Naive thymus-derived CD8-positive, alpha-beta T cell (primary cell): ENCODE results near the gene UQCC5. TPM values are rescaled to one million over a fixed set of nuclear protein-coding genes. Genes with fewer than 3 reads are reported as not detected.

ENCODE experiments used
- ATAC-seq, 2 donors: fragments of 150-1000 bp; cut with Tn5 transposase in 1 of 2; sonication (Bioruptor Pico), chemical (Tn5 transposase) in 1 of 2; 1 replicate in 1 of 2; 2 replicates in 1 of 2; pipeline ENCODE4 v1.10.0; 2021; ENCODE audit warnings: mild to moderate bottlenecking in 2 of 2, moderate library complexity in 2 of 2
- POLR2A ChIA-PET: fragments of 350-600 bp; sonication (Branson Sonifier 250); formaldehyde crosslinking; loops from one replicate; lab custom pipeline; 2021; ENCODE audit warnings: antibody characterized with exemption; lab: Charles Lee
- DNase-seq, 10 donors: peaks; one replicate each; pipeline versions ENCODE4 v3.0.0 to v3.0.0-alpha.2; 2020 to 2022
- H3K27ac Mint-ChIP-seq, 10 donors: one replicate each; pipeline ENCODE4 v1.8.0; 2020 to 2022; ENCODE audit warnings: mild to moderate bottlenecking in 10 of 10, mixed read lengths in 10 of 10, moderate library complexity in 4 of 10, inconsistent platforms in 1 of 10
- H3K27me3 Mint-ChIP-seq, 5 donors: one replicate each; pipeline ENCODE4 v1.8.0; 2021 to 2022; ENCODE audit warnings: mixed read lengths in 5 of 5
- H3K36me3 Mint-ChIP-seq, 3 donors: one replicate each; pipeline ENCODE4 v1.8.0; 2020 to 2022; ENCODE audit warnings: mixed read lengths in 3 of 3, mild to moderate bottlenecking in 2 of 3, inconsistent platforms in 1 of 3
- H3K4me1 Mint-ChIP-seq, 4 donors: one replicate each; pipeline ENCODE4 v1.8.0; 2021 to 2022; ENCODE audit warnings: mixed read lengths in 4 of 4
- H3K4me3 Mint-ChIP-seq, 10 donors: one replicate each; pipeline ENCODE4 v1.8.0; 2020 to 2022; ENCODE audit warnings: mild to moderate bottlenecking in 10 of 10, mixed read lengths in 10 of 10, moderate library complexity in 6 of 10, inconsistent platforms in 1 of 10
- H3K9me3 Mint-ChIP-seq, 9 donors: one replicate each; pipeline ENCODE4 v1.8.0; 2020 to 2022; ENCODE audit warnings: mixed read lengths in 9 of 9, mild to moderate bottlenecking in 3 of 9, inconsistent platforms in 1 of 9, moderate library complexity in 1 of 9
- polyA plus RNA-seq, 3 donors: library from polyadenylated mRNA; unstranded; fragments of 300-500 nt; fragmentation: Illumina TruSeq; gene quantifications; one replicate each; pipeline ENCODE4 v1.2.3, GENCODE V29; 2021
- total RNA-seq, 8 experiments: library from RNA in 2 of 8; stranded (reverse) in 2 of 8; gene quantifications; one replicate each; pipeline ENCODE4 v1.2.3 and lab custom pipeline; 2021 to 2026

Gene UQCC5
- total and polyA plus RNA-seq, 5 experiments from 2014 or later = 9.7 to 35.1 (median 29.1) TPM

DNA sequence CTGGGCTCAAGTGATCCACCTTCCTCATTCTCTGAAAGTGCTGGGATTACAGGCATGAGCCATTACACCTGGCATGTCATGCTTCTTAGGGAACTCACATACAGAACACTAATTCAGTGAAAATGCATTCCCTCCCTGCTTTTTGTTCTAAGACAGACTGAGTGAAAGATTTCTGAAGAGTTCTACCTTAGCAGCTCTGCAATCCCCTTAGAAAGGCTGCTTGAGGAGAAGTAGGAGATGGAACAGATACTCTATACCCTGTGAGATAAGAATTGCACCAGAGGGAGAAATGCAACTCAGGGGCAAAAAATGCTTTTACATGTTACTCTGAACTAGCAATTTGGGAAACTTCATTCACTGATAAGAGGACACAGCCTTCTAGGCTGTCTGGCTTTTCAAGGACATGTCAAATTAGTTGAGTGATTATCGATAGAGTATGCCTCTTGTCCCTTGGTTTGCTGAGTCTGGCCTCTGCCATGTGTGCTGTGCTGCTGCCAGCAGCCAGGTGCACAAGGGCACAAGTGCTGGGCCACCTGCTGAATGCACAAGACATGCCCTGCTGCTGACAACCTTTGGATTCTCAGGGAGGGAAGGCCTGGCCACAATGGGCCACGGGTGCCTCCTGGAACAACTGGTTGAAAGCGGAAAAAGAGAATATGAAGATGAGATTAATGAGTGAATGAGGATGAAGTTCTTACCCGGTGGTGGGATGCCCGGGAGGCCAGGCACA lies 17.8 kb downstream of the UQCC5 start:
- POLR2A ChIA-PET = interaction anchor here (0.7 kb wide), 1 partner anchor 493 kb away, joined by 4 read pairs; no protein-coding TSS in a partner anchor
- no peak for ATAC-seq
- Mint-ChIP-seq H3K27ac (peak overlapping the region in 5 of 10 donors; percentile 29 to 83 (median 72)), H3K4me1 (peaks cover 0 to 2% (median under 1%) of the 10 kb centered on the region in 4 donors), H3K27me3 (no peaks in the 10 kb centered on the region), H3K9me3 (no peaks in the 10 kb centered on the region), H3K4me3 (no peak overlapping the region), H3K36me3 (peaks cover 0 to 74% (median 8%) of the 10 kb centered on the region in 3 donors)
- no peak for DNase-seq

DNA sequence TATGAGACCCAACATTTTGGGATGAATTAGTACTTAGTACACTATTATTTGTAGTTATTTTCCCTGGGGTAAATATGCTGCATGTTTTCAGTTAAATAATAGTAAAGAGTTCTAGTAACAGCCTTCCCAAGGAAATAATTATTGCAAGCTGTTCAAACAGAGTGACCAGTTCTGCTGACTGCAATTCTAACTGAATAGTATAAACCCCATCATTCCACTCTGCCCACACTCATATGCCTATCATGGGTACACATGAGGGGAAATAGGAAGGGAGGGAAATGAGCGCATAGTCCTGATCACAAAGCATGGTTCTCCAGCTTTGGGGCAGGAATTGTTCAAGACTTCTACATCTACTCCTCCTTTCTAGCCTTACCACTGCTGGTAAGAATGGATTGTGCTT lies 18.7 kb downstream of the UQCC5 start:
- Mint-ChIP-seq H3K36me3 (peaks cover 0 to 75% (median 11%) of the 10 kb centered on the region in 3 donors), H3K9me3 (no peaks in the 10 kb centered on the region), H3K27me3 (no peaks in the 10 kb centered on the region), H3K4me1 (peaks cover 0 to 6% (median 3%) of the 10 kb centered on the region in 4 donors), H3K4me3 (no peak overlapping the region), H3K27ac (peak overlapping the region in 2 of 10 donors; percentile 36 to 57)
- POLR2A ChIA-PET = no interaction called here
- ATAC-seq (no peak), DNase-seq (no peak)

DNA sequence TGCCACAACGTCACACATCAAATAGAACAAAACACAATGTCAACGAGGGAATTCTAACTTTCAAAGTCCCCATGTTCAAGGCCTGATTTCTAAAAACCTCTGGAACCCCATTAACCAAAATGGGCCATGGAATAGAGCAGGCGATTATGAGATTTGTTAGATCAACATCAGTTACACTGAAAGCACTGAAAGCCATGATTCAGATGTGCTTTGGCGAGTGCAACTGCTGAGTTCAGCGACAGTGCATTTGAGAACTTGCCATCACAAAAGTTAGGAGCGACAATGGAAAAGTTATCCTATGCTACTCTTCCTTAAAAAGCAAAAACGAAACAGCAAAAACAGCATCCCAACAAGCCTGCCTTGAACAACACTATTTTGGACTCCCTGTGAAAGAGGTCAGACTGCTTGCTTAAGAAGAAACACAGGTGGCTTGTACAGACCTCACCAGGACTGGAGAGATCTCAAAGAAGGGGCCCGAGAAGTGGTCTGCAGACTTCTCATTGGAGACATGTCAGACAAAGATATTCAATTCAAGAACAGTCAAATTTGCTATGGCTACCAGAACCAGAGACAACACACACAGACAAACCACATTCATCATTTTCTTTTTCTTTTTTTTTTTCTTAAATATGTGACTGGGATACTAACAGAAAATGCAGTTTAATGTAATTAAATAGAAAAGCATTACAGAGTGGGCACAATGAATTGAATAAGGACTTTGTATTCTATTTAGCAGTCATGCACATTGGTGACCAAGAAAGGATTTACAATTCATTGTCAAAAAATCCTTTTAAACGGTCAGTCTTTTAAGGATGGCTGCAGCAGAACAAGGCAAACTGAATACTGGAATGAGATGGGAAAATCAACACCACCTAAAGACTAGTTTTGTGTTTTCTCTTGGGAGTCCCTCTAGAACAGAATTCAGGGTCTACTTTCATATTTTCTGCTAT lies 20.9 kb downstream of the UQCC5 start:
- Mint-ChIP-seq H3K4me1 (peaks cover 0 to 7% (median 3%) of the 10 kb centered on the region in 4 donors), H3K36me3 (peaks cover 0 to 79% (median 15%) of the 10 kb centered on the region in 3 donors), H3K4me3 (no peak overlapping the region), H3K9me3 (no peaks in the 10 kb centered on the region), H3K27ac (peak overlapping the region in 7 of 10 donors; percentile 16 to 65 (median 58)), H3K27me3 (no peaks in the 10 kb centered on the region)
- POLR2A ChIA-PET = no interaction called here
- no peak for DNase-seq
- ATAC-seq = no peak

DNA sequence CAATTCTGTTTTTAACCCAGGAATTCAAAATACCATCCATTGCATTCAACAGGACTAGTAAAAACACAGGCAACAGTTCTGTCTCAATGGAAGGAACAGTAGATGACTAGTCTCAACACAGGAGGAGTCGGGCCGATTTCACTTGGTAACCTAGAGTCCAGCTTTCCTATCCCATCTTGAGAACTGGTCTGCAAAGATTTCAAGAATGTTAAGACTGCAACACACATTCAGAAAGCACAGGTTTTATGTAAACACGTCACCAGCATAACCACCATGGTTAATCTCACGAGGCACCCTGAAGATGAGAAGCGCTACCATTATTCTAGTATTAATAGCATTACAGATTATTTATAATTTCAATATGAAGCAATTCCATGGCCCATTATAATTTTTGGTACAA lies 22.0 kb downstream of the UQCC5 start:
- no peak overlapping the region for H3K4me3 Mint-ChIP-seq
- peaks cover 0 to 80% (median 23%) of the 10 kb centered on the region in 3 donors for H3K36me3 Mint-ChIP-seq
- no peaks in the 10 kb centered on the region for H3K27me3 Mint-ChIP-seq
- DNase-seq = no peak
- H3K4me1 Mint-ChIP-seq = peaks cover 0 to 9% (median 3%) of the 10 kb centered on the region in 4 donors
- H3K27ac Mint-ChIP-seq = no peak overlapping the region
- ATAC-seq = no peak
- H3K9me3 Mint-ChIP-seq = no peaks in the 10 kb centered on the region
- POLR2A ChIA-PET = no interaction called here

DNA sequence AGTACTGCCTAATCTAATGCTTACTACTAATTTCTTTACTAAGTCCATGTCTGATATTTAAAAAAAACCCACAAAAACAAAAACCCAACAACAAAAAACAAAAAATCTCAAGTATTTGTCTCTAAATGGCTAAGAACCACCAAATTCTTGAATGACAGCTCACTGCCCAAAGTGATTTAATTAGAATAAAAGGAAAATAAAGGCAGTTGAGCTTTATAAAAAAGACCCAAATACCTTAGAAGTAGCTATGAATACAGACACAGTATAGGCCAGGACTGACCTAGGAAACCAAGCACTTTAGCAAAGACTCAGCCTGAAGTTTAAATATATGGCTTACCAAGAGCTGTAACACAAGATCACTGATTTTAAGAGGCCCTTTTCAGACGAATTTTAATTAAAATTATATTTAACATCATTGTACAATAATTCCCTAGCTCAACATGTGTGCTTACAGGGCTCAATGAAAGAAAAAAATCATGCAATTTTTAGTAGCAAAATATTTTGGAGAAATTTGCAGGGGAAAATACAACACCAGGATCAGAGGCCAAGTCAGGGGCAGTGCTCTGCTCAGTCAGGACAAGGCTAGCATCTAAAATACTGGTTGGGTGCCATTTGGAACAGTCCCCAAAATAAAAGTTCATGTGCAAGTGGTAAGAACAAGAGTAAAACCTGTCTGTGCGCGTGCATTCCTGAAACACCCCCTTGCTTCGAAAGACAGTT lies 24.8 kb downstream of the UQCC5 start:
- Mint-ChIP-seq H3K36me3 (peaks cover 0 to 76% (median 27%) of the 10 kb centered on the region in 3 donors), H3K4me1 (peaks cover 0 to 7% (median 3%) of the 10 kb centered on the region in 4 donors), H3K4me3 (no peak overlapping the region), H3K27ac (no peak overlapping the region), H3K9me3 (no peaks in the 10 kb centered on the region), H3K27me3 (no peaks in the 10 kb centered on the region)
- POLR2A ChIA-PET = no interaction called here
- no peak for DNase-seq
- no peak for ATAC-seq

DNA sequence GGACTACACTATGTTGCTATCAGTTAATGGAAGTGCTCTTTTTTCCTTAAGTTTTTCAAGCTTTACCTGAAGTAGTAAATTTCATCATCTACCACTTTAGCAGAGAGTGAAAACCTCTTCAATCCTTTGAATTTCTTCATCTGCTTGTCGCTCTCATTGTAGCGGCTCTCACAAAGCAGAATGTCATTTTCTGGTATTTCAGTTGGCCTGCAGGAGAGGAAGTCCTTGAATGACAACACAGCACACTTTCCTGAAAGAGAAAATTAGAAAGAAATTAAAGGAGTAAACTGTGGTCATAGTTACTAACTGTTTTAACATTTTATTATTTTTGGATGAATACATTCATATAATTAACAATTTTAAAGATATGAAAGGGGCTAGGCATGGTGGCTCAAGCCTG lies 27.6 kb downstream of the UQCC5 start:
- POLR2A ChIA-PET = no interaction called here
- Mint-ChIP-seq H3K9me3 (no peaks in the 10 kb centered on the region), H3K27ac (no peak overlapping the region), H3K4me1 (peaks cover 0 to 7% (median 3%) of the 10 kb centered on the region in 4 donors), H3K36me3 (peaks cover 0 to 75% (median 27%) of the 10 kb centered on the region in 3 donors), H3K4me3 (no peak overlapping the region), H3K27me3 (no peaks in the 10 kb centered on the region)
- no peak for DNase-seq
- ATAC-seq = no peak

DNA sequence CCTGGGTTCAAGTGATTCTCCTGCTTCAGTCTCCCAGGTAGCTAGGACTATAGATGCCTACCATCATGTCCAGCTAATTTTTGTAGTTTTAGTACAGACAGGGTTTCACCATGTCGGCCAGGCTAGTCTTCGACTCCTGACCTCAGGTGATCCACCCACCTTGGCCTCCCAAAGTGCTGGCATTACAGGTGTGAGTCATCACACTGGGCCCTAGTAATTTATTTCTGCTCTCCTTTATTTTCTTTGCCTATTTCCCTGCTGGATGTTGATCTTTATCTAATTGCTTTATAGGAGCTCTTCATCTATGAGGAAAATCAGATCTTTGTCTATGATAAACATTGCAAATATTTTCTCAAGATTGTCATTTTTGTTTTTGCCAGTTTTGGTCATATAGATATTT lies 31.7 kb downstream of the UQCC5 start:
- Mint-ChIP-seq H3K27ac (peak overlapping the region in 2 of 10 donors; percentile 57 to 58), H3K27me3 (no peaks in the 10 kb centered on the region), H3K4me3 (no peak overlapping the region), H3K9me3 (no peaks in the 10 kb centered on the region), H3K36me3 (peaks cover 0 to 57% (median 14%) of the 10 kb centered on the region in 3 donors), H3K4me1 (no peaks in the 10 kb centered on the region)
- DNase-seq (no peak), ATAC-seq (no peak)
- POLR2A ChIA-PET = interaction anchor here (0.7 kb wide), 1 partner anchor 1313 kb away, joined by 4 read pairs; no protein-coding TSS in a partner anchor

DNA sequence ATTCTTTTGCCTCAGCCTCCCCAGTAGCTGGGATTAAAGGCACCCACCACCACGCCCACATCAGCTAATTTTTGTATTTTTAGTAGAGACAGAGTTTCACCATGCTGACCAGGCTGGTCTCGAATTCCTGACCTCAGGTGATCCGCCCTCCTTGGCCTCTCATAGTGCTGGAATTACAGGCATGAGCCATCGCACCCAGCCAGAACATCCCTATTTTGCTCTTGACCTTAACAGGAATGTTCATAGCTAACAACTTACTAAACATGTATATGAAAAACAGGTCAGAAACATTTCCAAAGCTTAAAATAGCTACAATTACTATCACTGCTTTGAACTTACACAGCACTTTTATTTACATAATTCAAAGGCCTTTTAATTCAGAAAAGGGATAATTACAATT lies 33.7 kb downstream of the UQCC5 start:
- Mint-ChIP-seq H3K9me3 (no peaks in the 10 kb centered on the region), H3K27ac (peak overlapping the region in 2 of 10 donors; percentile 69 to 71), H3K4me3 (no peak overlapping the region), H3K27me3 (no peaks in the 10 kb centered on the region), H3K4me1 (no peaks in the 10 kb centered on the region), H3K36me3 (peaks cover 0 to 64% (median 10%) of the 10 kb centered on the region in 3 donors)
- DNase-seq (no peak), ATAC-seq (no peak)
- POLR2A ChIA-PET = no interaction called here

DNA sequence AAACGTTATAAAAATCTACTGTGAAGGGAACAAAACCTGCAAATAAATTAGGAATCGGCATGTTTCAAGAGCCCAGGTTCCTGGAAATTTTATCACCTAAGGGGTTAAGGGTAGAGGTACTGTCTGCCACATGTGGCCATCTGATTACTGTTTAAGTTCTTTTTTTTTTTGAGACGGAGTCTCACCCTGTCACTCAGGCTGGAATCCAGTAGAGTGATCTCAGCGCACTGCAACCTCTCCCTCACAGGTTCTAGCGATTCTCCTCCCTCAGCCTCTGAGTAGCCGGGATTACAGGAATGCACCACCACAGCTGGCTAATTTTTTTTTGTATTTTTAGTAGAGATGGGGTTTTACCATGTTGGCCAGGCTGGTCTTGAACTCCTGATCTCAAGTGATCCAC lies 35.8 kb downstream of the UQCC5 start:
- Mint-ChIP-seq H3K4me1 (peaks cover 0 to 2% (median 0%) of the 10 kb centered on the region in 4 donors), H3K9me3 (no peaks in the 10 kb centered on the region), H3K4me3 (no peak overlapping the region), H3K27me3 (no peaks in the 10 kb centered on the region), H3K27ac (no peak overlapping the region), H3K36me3 (peaks cover 4 to 66% (median 20%) of the 10 kb centered on the region in 3 donors)
- DNase-seq = no peak
- ATAC-seq = no peak
- POLR2A ChIA-PET = no interaction called here

DNA sequence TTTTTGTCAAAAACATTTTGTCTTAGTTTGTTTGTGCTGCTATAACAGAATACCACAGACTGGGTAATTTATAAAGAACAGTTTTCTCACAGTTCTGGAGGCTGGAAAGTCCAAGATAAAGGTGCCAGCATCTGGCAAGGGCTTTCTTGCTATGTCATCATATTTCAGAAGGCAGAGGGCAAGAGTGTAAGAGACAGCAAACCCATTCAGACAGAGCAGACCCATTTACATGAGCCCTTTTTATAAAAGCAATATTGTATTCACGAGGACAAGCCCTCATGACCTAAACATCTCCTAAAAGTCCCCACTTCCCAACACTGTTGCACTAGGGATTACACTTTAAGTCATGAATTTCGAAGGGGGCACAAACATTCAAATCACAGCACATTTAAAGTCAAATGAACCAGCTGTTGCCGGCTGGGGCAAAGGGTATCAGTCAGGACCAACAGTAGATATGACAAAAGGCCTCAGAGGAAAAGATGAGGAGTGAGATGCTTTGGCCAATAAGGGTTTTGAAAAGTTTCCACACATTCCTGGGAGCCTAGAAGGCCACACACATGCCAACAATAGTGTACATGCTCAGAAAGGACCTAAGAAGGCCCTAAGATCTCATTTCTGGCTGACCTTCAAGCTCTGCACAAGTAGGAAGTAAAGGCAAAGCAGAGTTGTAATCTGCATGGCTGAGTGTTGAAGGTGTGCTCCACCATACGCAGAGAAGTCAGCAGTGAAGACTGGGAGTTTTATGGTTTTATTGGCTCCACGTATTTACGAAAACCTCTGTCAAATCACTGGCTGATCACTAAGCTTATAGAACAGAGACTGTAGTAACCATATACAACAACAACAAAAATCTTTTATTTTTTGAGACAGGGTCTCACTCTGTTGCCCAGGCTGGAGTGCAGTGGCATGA lies 37.9 kb downstream of the UQCC5 start:
- no peaks in the 10 kb centered on the region for H3K27me3 Mint-ChIP-seq
- H3K4me1 Mint-ChIP-seq = peaks cover 0 to 2% (median 0%) of the 10 kb centered on the region in 4 donors
- POLR2A ChIA-PET = interaction anchor here (0.6 to 0.7 kb wide), 2 partner anchors 25 to 197 kb away, joined by 3 to 4 read pairs; no protein-coding TSS in a partner anchor
- ATAC-seq (no peak), DNase-seq (no peak)
- H3K36me3 Mint-ChIP-seq = peaks cover 17 to 79% (median 31%) of the 10 kb centered on the region in 3 donors
- H3K4me3 Mint-ChIP-seq = no peak overlapping the region
- peak overlapping the region in 2 of 10 donors; percentile 36 to 37 for H3K27ac Mint-ChIP-seq
- H3K9me3 Mint-ChIP-seq = no peaks in the 10 kb centered on the region
